ENCODE measurements around the gene AIPL1.

AIPL1 gene

DNA sequence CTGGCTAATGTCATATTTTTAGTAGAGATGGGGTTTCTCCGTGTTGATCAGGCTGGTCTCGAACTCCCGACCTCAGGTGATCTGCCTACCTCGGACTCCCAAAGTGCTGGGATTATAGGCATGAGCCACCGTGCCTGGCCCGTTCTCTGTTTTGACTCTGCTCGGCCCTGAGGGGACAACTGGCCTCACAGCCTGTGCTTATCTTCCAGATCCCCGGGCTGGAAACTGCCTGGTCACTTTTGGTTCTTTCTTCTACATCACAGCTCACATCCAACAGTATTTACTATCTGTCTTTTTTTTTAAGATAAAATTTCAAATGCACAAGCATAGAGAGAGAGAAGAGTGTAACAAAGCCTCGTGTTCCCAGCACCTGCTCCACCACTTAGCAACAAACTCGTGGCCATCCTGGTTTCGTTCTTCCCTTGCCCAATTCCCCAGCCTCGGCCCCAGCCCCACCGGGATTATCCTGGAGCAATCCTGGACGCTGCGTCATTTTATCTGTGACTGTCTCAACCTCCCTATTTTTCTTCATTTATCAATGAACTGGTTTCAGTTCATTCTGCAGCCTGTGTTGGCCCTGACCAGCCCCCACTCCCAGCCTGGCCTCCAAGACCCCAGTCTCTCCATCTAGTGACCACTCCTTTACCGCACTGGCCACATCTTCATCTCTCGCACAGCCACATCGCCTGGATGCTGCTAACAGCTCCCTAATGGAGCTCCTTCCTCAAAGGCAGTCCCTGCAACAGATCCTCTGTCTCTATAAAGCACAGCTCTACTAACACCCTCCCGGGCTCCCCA lies 30.5 kb upstream of the AIPL1 start:
- no peak for DNase-seq (ENCODE audit: low read depth in 2 of 2)

DNA sequence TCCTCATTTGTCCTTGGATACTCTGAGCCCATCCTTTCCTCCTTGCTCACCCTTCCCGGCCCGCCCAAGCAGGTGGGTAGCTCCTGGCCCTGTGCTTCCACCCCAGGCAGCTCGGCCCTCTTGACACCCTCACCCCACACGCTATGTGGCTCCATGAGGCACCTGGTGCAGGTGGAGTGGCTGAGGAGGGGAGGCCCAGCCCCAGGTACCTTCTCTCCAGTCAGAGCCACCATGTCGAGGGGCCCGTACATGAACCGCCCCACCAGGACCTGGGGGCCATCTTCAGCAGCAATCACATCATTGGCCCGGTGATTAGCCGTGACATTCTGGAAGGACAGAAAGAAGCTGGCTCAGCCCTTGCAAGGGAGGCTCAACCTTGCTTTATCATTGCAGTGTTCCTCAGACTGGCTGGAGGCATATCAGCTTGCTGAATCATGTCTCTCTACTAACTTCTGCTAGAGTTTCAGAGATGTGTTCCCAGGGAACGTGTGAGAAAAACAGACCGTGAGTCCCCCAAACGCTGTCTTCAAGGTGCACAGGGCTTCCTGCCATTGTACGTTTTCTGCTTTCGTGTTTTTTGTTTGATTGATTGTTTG lies 29.6 kb upstream of the AIPL1 start:
- no peak for DNase-seq (ENCODE audit: low read depth in 2 of 2)

DNA sequence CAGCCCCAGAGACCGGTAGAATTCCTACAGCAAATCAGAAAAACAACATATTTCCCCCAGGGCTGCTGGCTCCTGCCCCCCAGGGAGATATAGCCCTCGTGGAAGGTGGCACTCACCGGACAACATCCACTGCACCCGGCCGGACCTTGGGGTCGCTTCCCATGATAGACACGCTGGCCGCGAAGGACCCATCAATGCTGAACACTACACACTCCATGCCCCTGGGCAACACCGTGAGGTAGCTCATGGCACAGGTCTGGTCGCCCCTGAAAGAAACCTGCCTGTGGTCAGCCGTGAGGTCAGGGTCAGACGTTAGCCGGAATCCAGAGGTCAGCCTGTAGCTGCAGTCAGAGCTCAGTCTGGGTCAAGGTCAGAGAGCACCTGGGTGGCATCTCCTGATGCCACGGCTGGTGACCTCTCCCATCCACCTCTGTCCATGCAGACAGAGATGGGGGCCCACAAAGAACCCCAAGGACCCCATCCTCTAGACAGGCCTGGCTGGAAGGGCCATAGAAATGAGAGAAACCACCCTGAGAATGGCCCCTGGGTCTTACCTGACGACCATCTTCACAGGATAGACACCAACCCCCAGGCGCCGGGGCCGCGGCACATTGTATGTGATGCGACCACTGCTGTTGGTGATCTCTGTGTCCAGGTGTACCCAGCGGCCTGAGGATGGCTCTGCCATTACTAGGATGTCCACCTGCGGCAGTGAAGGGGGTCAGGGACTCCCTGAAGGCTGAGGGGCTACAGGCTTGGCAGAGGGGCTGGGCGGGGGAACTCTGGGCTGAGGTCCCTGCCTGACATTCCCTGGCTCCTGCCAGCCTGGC lies 28.9 kb upstream of the AIPL1 start:
- no peak for DNase-seq (ENCODE audit: low read depth in 2 of 2)

- no peak for DNase-seq (ENCODE audit: low read depth in 2 of 2)
These were observed 27.8 kb upstream of the AIPL1 start for GRCh38 chr17:6462692-6463091.

GRCh38 chr17:6461792-6462524 lies 27.0 kb upstream of the AIPL1 start:
- DNase-seq (ENCODE audit: low read depth in 2 of 2), result no peak

DNA sequence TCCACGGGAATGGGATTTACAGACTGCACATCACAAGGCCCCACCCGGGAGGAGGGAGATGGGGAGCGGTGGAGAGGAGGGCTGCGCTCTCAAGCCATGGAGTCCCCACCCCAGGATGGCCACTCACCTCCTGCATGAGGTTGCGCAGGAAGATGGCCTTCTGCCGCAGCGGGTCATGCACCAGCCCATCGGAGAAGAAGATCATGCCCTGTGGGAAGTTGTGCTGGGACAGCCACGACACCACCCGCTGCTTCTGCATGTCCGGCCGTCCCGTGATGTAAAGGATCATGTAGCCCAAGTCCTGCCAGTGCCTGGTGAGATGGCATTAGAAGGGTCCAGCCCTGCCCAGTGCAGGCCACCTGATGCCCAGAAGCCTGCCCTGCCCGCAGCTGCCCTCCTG lies 26.3 kb upstream of the AIPL1 start:
- no peak for DNase-seq (ENCODE audit: low read depth in 2 of 2)

GRCh38 chr17:6460531-6461161 lies 25.7 kb upstream of the AIPL1 start:
- no peak for DNase-seq (ENCODE audit: low read depth in 2 of 2)

- no peak for DNase-seq (ENCODE audit: low read depth in 2 of 2)
These were observed 23.6 kb upstream of the AIPL1 start for GRCh38 chr17:6458460-6458950.

DNA sequence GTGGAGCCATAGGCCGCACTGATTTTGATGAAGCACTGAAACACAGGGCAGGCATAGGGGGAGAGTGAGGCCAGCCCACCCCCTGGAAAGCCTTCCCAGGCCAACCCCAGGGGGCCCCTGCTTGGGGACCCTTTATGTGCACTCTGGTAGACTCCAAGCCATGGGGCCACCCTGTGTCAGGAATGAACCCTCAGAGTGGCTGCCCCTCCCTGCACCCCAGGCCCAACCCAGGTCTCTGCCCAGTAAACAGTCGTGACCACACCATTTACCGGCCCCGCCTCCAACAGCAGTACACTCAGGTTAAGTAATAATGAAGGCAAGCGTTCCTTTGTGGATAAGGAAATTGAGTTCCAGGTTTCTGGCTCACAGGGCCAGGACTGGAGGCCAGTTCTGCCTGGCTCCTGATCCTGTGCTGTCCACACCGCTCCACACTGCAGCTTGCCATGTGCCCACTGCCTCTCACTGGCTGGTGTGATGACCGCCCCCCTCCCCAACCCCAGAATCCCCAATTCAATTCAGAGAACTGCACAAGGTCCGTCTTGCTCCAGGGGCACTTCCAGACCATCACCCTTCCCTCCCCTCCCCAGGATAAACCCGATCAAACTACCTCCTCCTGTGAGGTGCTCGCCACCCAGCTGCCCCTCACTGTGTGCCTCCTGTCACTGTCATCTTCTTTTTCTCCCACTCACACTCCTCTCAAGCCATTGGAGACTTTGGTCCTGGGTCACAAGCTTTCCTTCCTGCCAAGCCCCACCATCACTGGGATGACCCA lies 23.0 kb upstream of the AIPL1 start:
- no peak for DNase-seq (ENCODE audit: low read depth in 2 of 2)

- no peak for DNase-seq (ENCODE audit: low read depth in 2 of 2)
These were observed 22.2 kb upstream of the AIPL1 start for GRCh38 chr17:6456914-6457687.

- DNase-seq (ENCODE audit: low read depth in 2 of 2), result no peak
These were observed 21.4 kb upstream of the AIPL1 start for GRCh38 chr17:6456321-6456720.

DNA sequence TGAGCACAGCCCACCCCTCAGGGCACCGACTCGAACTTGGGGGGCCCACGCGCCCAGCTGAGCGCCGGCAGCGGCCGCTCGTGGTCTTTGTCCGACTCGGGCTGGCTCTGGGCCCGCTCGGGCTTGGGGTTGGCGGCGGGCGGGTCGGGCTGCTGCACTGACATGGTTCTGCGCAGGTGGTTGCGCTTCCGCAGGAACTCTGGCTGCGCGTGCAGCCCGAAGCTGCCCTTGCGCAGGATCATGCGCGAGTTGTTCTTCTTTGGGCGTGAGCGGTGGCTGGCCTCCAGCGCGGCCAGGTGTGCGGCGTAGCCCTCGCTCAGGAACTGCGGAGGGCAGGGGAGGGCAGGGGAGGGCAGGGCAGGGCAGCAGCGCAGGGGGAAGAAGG lies 20.4 kb upstream of the AIPL1 start:
- DNase-seq (ENCODE audit: low read depth in 2 of 2), result peak in 1 of 2 donors; percentile 16

GRCh38 chr17:6454495-6455320 lies 19.8 kb upstream of the AIPL1 start:
- DNase-seq (ENCODE audit: low read depth in 2 of 2), result no peak

DNA sequence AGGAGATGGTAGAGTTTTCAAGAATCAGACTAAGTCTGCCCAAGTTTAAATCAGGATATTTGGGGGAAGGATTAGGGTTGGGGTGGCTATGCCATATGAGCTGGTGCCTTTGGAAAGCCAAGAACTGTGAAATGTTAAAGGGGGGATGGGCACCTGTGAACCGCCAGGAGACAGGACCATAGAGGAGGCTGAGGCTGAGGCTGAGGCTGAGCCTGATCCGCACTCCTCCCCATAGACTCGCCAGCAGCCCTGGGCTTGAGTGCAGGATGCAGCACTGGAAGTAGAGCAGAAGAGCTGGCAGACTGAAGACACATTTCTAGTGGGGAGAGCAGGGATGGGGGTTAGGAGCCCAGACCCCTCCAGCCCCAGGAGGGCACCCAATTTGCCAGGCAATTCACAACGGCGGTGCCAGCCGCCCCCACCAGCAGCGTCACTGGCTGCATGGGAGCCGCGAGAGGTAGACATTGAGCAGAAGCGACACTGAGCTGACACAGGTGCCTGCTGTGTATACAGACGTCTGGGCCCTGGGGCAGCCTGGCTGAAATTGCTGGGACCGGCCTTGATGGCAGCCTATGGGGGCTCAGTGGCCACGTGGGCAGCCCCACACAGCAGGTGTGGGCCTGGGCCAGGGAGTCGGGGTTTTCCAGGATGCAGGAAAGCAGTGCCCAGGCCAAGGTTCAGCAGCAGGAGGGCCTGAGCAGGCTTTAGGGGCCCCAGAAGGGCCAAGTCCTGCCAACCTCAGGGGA lies 18.5 kb upstream of the AIPL1 start:
- DNase-seq (ENCODE audit: low read depth in 2 of 2), result no peak

GRCh38 chr17:6452471-6453266 lies 17.7 kb upstream of the AIPL1 start:
- DNase-seq (ENCODE audit: low read depth in 2 of 2), result no peak

DNA sequence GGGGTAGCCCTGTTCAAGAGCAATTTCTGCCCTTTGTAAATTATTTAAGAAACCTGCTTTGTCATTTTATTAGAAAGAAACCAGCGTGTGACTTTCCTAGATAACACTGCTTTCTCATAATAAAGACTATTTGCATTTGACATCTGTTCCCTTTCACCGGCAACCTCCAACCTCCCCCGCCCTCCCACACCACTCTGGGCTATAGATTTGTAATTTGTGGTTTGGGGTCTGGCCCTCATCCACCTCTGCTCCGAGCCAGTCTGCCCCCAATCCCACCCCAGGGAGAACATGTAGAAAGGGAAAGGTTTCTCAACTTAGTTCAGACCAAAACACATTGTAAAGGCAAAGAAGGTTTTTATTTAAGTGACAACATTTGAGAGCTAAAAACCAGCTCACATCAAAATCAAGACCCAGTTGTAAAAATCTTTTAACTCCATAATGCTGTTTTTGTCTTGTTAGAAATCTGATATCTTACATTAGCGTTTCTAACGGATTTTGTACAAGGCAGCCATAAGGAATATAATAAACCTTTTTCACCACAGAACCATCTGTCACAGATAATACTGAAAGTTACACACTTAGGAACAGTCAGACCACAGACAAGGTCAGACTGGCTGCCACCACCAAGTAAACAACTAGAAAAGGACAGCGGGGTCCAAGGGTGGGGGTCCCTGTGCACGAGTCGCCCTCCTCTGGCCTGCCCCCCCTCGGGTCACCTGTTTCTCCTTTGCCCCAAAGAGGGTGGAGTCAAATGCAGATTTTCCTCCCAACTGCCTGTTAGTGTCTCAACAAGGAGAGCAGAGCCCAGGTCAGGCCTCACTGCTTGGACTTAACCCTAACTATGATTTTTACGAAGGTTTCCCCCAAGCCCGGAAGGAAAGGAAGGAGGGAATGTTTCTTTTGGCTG lies 16.3 kb upstream of the AIPL1 start:
- DNase-seq (ENCODE audit: low read depth in 2 of 2), result no peak
